Measurements from ENCODE around the gene NFKB2.

The NFKB2 gene

DNA sequence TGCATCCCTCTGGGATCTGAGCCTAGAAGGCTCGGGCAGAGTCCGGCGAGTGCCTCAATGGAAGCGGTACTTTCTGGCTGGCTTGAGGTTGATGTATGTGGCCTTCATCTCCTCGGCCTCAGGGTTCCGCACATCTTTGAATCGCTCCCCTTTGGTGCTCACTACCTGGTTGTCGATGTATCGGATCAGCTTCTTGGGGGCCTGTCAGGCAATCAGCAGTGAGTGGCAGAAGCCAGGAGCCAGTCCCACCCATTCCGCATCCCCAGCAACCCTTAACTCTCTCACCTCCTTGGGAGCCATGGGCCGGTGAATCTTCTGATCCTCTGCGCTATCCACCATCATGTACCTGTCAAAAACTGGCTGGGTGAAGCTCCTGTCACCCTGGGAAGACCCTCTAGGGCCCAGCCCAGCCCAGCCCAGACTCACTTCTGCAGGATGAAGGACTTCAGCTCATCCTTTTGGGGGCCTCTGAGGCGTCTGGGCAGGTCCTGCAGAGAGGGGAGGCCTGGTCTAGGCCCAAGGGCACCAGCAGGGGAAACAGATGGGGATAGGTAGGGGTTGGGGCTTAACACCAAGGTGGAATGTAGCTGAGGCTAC is 28.0 kb downstream of the NFKB2 start:
- no peak for DNase-seq

DNA sequence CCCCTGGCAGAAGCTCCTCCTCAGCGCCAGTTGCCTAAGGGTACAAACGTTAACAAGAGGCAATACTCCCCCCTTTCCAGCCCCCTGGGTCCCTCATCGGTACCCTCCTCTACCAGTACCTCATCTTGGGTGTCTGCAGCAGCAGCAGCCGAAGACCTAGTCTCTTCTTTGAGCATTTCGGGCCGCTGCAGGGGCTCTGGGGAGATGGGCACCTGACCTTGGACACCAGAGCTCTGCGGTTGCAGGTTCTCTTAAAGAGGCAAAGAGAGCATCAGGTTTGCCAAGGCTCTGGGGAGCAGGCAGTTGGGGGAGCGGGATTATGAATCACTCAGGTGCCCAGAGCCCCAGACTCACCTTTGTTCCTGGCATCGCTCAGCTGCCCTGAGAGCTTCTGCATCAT is 28.6 kb downstream of the NFKB2 start:
- DNase-seq: no peak

DNA sequence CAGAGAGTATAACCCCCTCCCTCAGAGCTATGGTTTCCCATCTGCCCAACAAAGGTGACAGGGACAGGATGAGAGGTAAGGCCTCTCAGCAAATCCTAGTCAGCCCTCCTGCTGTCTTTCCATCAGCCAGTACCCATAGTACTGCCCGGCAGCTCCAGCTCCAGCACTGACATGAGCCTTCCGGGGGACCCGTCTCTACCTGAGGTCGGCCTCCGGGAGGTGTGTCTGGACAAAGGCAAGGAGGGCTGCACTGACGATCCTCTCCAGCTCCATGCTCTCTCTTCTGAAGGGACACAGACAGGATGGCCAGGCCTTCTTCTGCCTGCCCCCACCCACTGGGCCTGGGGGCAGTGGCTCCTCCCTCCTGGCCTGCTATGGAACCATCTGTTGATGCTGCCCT is 29.4 kb downstream of the NFKB2 start:
- DNase-seq: no peak

DNA sequence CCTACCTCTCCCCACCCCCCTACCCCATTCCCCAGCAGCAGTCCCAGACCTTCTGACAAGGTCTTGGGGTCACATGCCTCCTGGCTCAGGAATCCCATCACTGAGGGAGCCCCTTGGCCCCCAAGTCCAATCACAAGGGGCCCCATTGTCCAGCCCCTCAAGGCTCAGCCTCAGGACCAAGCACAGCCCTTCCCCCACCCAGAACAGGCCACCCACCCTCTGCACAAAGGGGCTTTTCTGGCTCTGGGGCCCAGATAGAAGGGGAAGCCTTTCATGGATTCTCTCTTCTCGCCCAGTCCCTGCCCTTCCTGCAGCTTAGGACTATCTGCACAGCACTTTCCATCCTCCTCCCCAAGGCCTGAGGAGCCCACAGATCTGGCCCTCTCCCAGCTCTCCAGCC is 29.9 kb downstream of the NFKB2 start:
- no peak for DNase-seq

DNA sequence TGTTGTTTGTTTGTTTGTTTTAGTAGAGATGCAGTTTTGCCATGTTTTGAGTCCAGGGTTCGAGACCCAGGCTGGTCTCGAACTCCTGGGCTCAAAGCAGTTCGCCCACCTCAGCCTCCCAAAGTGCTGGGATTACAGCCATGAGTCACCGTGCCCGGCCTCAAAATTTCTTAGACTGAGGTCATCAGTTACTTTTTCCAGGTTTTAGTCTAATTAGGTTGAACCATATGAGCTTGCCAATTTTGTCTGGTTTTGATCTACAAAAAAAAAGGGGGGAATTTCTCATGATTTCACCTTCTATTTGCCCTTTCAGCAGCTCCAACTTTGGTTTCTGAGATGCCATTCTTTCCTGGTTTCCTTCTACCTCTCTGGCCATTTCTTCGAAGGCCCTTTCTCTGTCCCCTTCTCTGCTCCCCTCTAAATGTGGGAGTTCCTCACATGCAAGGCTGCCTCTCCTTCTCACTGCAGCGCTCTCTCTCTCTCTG is 31.3 kb downstream of the NFKB2 start:
- DNase-seq: no peak

DNA sequence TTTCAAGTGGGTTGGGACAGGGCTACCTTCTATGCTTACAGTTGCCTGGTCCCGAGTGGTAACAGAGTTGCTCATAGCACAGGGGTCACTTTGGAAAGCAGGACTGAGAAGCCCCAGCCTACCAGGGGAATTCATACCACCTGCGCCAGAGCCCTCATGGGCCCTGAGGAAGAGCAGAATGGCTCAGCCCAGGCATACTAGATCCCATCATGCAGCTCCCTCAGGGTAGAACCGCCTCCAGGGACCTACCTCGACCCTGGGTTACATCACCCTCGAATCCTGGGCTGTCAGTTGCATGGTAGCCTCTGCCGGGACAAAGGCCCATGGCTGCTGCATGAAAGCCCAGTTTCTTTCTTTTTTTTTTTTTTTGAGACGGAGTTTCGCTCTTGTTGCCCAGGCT is 34.0 kb downstream of the NFKB2 start:
- DNase-seq: no peak

DNA sequence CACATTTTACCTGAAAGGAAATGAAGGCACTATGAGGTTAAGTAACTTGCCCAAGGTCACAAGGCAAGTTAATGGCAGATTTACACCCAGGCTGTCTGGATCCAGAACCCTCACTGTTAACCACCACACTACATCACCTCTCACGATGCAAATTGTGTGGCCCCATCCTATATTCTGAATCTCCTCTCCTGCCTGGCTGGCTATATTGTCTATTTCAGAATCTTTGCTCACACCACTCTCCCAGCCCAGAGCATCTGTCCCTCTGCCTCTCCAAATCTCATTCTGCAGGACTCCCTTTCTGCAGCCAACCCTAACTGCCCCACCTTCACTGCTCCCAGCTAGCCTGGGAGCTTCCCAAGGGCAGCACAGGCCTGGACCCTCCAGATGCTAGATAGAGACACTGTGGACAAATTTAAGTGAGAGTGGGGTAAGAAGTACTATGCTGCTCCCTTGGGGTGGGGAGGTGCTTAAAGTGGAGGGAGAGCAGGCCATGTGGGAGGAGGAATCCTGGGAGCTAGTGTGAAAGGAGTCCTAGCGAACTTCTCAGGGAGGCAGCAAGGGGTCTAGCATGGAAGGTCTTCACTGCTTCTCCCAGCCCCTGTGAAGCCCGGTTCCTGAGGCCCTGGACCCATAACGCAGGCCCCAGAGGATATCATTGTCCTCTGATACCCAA is 36.1 kb downstream of the NFKB2 start:
- DNase-seq: no peak

DNA sequence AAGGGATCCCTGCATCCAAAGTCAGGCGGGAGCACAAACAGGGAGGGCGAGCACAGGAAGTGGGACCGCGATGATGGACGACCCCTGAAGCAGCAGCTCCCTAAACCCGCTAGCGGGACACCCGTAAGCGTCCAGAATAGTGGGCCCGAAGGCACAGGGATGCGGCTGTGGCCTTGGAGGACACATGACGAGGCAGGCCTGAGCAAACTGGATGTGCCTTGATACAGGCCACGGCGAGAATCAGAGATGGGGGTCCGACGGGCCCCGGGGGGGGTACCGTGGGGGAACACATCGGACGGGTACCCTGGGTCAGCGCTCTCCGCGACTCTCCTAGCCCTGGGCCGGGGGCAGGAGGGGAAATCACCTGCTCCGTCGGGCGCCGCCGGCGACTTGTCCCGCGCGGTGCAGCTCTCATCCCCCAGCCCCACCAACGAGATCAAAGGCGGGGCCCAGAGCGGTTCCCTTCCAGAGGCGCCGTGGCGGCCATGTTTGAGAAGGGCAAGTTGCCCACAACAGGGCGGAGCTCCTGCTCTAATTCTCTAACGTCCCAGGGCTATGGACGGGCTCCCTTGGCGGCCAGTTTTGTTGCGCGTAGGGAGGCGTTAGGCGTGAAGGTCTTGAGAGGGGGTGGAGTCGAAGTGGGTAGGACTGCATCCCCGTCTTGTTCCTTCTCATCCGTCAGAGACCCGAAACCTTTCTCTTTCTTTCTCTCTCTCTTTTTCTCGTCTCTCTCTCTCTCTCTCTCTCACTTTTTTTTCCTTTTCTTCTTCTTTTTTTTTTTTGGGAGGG is 36.9 kb downstream of the NFKB2 start, which contains the start of gene CUEDC2:
Gene CUEDC2, minus strand, starts transcription at position 413 of the 789 bp plus-strand sequence. CDS start 7,386 bp downstream, outside the sequence.
- DNase-seq: peak; percentile 99

DNA sequence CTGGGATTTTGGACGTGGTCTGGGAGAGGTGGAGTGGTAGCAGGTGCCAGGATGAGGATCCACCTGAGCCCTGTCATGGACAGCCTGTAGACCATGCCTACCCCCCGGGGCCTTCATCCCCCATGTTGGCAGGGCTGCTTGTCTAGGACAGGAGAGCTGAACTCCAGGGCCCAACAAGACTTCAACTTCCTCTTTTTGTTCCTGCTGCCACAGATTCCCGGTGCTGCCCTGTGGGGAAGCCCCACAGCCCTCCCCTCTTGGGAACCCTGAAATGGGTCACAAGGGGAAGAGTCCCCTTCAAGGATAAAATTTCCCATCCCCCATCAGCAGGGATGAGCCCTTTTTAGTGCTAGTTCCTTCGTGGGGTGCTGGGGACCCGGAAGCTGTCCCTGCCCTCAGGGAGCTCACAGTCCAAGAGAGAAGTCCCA is 38.1 kb downstream of the NFKB2 start:
- DNase-seq: no peak

DNA sequence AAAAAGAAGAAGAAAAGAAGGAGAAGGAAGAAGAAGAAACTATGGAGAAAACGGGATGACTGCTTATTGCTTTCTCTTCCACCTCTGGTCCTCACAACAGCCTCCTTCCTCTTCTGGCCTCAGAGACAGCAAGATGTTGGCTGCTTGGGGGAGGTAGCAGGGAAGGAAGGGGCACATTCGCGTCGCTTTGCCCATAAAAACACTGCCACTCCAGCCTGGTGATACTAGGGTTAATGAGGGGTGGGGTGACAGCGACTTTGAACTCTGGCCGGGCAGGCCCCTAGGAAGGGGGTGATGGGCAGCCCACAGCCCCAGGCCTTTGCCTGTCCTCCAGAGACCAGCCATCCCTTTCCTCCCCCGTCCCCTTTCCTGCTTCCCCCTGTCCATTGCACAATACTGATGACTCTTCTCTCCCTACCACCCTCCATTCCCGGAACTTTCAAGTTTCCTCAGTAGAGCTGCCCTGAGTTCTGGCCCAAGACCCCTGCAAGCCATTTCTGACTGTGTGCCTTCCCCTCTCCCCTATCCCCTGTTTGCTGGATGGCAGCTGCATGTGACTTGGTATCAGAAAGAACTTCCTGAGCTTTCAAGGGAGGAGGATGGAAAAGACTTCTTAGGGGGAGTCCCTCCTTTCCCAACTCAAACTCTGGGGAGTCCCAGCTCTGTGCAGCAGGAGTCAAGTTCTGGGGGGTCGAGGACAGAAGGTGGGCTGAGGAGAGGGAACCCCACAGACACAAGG is 39.1 kb downstream of the NFKB2 start:
- no peak for DNase-seq

DNA sequence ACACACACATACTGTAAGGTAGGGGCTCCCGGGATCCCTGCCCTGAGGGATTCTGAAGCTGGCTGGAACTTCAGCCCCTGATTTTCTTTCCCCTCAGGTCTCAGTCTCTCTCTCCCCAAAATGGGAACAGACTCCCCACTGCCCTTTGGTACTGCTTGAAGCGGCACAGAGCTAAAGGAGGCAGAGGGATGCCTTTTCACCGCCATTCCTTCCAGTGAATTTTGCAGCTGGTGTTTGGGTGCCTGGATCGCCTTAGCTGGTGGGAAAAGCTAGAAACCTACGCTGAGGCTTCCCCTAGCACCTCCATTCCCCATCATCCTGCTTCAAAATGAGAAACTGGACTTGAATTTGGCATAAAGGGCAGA is 39.6 kb downstream of the NFKB2 start:
- DNase-seq: peak in 1 of 2 experiments; percentile 27

DNA sequence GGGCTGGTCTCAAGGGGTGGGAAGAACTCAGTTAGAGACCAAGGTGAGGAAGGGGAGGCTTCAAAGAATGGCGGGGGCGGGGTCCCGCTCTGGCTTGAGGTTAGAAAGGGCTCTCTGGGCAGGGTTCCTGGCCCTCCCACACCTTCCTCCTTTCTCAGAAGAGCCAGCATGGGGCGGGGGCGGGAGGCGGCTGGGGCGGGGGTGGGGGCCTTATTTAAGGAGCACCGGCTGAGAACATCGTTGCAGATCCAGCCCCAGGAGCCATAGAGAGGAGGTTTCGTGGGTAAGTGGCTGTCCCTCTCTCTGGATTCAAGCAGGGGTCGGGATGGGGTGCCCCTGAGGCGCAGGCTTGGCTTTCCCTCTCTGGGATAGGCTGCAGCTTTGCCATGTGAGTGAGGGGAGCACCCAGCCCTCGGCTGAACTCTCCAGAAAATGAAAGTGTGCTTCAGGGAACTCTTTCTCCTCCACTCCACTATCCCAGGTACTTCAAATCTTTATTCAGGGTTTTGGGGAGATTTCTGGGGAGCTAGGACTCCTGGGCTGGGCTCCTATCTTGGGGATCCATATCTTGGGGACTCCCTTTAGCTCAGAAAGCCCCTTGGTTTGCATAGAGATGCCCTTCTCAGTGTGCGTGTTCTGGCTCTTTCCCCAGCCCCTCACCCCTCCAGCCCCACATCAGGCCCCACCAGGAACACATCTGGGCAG is 40.2 kb downstream of the NFKB2 start:
- peak; percentile 63 to 72 for DNase-seq

DNA sequence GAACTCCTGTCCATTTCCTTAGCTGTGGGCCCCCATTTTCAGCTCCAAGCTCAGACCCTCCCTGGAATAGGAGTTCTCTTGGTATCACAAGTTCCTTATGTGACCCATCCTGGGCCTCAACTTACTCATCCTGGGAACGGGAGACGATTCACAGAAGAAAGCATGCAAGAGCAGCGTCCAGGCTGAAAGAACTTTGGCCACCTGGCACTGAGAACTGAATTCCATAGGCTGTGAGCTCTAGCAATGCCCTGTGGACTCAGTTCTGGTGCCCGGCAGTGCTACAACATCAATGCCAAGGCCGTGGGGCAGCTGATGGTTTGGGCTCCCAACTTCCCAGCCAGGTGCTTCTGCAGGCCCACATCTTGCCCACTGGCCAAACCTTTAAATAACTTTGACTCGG is 40.8 kb downstream of the NFKB2 start:
- no peak for DNase-seq

DNA sequence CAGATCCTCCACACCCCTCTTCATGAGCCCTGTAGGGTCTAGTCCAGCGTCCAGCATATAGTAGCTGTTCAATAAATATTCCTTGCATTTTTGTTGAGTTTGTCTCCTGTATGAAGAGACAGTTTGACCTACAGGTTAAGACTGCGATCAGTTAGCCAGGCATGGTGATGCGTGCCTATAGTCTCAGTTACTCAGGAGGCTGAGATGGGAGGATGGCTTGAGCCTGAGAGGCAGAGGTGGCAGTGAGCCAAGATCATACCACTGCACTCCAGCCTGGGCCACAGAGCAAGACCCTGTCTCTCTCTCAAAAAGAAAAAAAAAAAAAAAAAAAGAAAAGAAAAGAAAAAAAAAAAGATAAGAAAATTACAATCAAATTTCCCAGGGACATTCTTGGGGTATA is 42.0 kb downstream of the NFKB2 start:
- DNase-seq: no peak

DNA sequence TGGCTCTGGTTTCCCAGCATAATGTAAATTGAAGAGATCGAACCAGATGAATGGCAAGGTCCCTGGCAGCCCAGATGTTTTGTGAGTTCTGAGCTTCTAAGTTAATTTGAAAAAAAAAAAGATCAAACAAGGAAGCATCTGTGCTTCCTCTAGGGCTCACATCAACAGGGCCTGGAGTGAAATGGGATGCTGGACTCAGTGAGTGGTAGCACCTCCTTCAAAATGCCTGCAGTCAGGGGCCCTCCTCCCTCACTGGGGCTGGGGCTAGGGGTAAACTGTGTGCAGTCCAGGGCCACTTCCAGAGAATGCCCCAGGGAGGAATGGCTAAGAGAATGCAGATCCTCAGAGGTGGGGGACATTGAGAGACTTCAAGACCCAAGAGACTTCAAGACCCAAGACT is 42.9 kb downstream of the NFKB2 start:
- no peak for DNase-seq

DNA sequence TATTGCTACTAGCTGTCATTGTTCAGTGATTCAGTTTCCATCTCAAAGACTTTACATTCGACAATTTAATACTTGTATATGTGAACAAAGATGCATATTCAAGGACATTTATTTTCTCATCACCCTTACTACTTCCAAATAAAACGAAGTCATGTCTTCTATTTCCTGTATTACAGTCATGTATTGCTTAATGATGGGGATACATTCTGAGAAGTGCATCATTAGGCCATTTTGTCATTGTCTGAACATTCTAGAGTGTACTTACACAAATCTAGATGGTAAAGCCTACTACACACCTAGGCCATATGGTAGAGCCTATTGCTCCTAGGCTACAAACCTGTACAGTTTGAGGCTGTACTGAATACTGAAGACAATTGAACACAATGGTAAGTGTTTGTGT is 49.3 kb downstream of the NFKB2 start:
- DNase-seq: no peak

DNA sequence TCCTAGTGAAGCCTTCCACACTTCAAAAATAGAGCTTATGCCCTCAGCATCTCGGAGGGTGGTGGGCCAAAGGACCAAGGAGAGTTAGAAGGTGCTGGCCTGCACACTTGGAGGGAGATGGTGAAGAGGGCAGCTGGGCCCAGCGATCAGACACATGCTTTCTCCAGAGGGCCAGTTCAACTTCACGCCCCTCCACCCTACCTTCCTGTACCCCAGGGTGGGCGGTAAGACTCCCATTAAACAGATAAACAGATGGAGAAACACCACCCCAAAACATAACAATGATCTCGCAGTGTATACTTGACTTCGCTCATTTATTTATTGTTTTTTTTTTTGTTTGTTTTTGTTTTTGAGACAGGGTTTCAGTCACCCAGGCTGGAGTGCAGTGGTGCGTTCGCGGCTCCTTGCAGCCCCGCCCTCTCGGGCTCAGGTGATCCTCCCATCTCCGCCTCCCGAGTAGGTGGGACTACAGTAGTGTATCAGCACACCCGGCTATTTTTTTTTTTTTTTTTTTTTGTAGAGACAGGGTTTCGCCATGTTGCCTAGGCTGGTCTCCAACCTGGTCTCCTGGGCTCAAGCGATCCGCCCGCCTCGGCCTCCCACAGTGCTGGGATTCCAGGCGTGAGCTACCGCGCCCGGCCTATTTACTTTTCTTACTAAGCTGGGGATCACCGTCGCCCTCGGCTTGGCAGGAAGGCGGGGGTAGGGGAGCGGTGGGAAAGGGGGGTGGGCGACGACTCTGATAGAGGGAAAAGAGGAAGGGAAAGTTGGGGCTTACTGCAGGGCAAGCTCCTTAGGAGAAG is 54.0 kb downstream of the NFKB2 start:
- peak; percentile 87 to 93 for DNase-seq

DNA sequence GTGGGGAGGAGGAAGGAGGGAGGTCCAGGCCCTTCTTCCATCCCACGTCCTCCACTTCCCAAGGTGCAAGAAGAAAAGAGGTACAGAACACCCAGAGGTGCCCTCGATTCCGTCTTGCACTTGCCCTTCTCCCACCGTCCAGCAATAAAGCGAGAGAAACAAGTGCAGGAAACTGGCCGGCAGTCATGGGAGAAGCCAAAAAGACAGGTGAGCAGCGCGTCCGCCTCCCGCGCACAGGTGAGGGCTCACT is 54.5 kb downstream of the NFKB2 start:
- no peak for DNase-seq

DNA sequence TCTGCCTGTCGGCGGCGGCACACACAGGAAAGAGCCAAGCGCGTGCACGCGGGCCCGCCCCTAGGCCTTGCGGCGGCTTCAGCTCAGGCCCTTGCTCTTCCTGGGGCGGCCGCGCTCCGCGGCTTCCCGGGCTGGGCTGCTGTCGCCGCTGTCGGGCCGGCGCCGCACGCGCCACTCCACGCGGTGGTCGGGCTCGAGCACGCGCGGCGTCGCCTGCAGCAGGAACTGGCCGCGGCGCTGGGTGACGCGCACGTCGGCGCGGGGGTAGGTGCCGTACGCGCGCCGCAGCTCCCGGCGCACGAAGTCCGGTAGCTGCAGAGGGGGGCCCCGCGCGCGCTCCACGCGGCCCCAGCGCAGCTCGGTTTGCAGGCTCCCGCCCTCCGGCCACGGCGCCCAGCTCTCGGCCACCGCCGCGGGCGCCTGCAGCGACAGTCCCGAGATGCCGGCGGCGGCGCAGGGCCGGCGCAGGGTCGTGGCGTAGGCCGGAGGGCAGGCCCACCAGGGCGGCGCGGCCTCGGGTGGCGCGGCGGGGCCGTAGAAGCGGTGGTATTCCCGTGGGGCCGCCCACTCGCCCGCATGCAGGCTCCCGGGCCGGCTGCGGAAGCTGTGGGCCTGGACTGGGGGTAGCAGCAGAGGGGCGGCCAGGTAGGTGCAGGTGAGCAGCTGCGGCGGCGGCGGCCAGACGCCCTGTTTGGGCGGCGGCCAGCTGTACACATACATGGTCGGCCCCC is 55.0 kb downstream of the NFKB2 start:
- DNase-seq: peak; percentile 77 to 80

DNA sequence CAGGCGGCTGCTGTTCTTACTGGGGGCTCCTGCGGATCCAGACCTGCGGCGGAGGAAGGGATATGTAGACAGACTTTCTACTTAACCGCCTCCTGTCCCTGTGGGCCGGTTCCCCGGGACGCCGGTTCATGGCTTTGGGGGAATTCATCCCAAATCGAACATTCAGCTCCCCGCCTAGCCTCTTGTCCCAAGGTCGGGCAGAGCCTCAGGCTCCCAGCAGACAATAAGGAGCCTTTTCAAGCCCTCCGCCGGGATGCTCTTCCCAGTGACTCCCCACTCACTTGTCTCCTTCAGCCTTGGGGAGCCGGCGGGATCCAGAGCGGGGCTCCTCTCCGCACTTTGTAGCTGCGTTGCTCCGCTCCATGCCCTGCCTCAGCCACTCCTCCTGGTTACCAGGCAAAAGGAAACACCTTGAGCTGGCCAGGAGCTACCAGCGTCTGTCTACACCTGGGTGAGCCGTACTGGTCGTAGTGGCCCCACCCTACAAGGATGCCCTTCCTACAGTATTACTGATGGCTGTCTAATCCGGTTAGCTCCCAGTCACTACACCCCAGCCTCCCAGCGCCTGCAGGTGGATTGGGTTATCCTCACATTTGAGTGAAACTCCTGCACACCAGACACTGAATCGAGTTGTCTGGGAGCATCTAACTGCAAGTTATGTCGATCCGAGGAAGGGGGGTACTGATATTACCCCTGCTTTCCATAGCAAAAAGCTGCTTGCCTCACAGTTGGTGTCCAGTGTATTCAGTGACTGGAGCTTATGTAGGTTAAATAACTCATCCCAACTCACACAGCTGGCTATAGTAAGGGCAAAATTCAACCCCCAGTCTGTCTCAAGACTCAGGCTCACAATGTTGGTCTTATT is 55.8 kb downstream of the NFKB2 start, which contains the start of gene C10orf95:
Gene C10orf95, minus strand, starts transcription at position 439 of the 865 bp plus-strand sequence. CDS start 450 bp downstream, outside the sequence.
- DNase-seq: no peak

Measured in activated CD4-positive, alpha-beta T cell treated with anti-CD3 and anti-CD28 coated beads, Interleukin-2, amount 50 U/mL, for 48 hours (primary cell).